HepG2 (cell line): ENCODE measurements around the gene ARHGAP19. TPM values are rescaled to one million over a fixed set of nuclear protein-coding genes. Genes with fewer than 3 reads are reported as not detected.
A peak's percentile ranks its signal among the peaks of the same experiment; 100 is the strongest.

ENCODE experiments used
- BHLHE40 ChIP-seq: IDR thresholded peaks from 2 replicates; pipeline ENCODE4 v1.6.1; 2011; ENCODE audit warnings: low read length, improper control_type of control experiment
- KDM2A ChIP-seq: sonication (generic); formaldehyde crosslinking; IDR thresholded peaks from 2 replicates; pipeline ENCODE4 v1.4.0; 2020; ENCODE audit warnings: low read depth, missing genetic modification reagents, borderline replicate concordance
- MIER2 ChIP-seq: IDR thresholded peaks from 2 replicates; pipeline ENCODE4 v1.6.1; 2016; ENCODE audit warnings: missing biosample characterization, missing genetic modification reagents
- RAD21 ChIP-seq: fragments of 450-650 bp; formaldehyde crosslinking; IDR thresholded peaks from 2 replicates; pipeline ENCODE4 v1.5.0; 2020; ENCODE audit warnings: mild to moderate bottlenecking
- SMC3 ChIP-seq: IDR thresholded peaks from 2 replicates; pipeline ENCODE4 v1.6.1; 2011; ENCODE audit warnings: low read length, improper control_type of control experiment
- TGIF2 ChIP-seq: IDR thresholded peaks from 2 replicates; pipeline ENCODE4 v1.6.1; 2016; ENCODE audit warnings: control low read depth, missing compliant biosample characterization
- ZBTB20 ChIP-seq: sonication (generic); formaldehyde crosslinking; IDR thresholded peaks from 2 replicates; pipeline ENCODE4 v1.8.1; 2023; ENCODE audit warnings: missing genetic modification reagents, low read depth, mild to moderate bottlenecking, borderline replicate concordance
- ZNF670 ChIP-seq: sonication (generic); formaldehyde crosslinking; IDR thresholded peaks from 2 replicates; pipeline ENCODE4 v1.8.0; 2022; ENCODE audit warnings: mild to moderate bottlenecking, missing genetic modification reagents, borderline replicate concordance
- polyA plus RNA-seq, 8 experiments: library from polyadenylated mRNA; depleted of rRNA in 3 of 8; stranded (reverse) in 7 of 8; unstranded in 1 of 8; fragments of >200 nt; fragmentation: Illumina TruSeq in 4 of 8; extraction: Trizol in 4 of 8; gene quantifications; 2 replicates each; pipeline versions ENCODE4 v1.2.1 to v1.2.3, GENCODE V29; 2011 to 2016; ENCODE audit warnings: low read depth in 4 of 8, missing spikeins in 1 of 8, mixed read lengths in 1 of 8; ENCODE audit not compliant: insufficient read depth in 1 of 8
- total RNA-seq, 5 experiments: library from RNA; depleted of rRNA; stranded (reverse); fragments of >200 nt; fragmentation: Illumina TruSeq; extraction: Trizol; gene quantifications; 2 replicates each; pipeline ENCODE4 v1.2.3, GENCODE V29; 2016; ENCODE audit warnings: low read depth in 1 of 5
- TF ChIP-seq, protein P1 (sequence below), 2 experiments: IDR thresholded peaks; 2 replicates each; pipeline ENCODE4 v1.6.1; 2011 to 2012; ENCODE audit warnings: low read length in 2 of 2, borderline replicate concordance in 1 of 2, low read depth in 1 of 2, mild to moderate bottlenecking in 1 of 2, moderate library complexity in 1 of 2
- TF ChIP-seq, protein P2 (sequence below): sonication (generic); formaldehyde crosslinking; IDR thresholded peaks from 2 replicates; pipeline ENCODE4 v1.8.0; 2022; ENCODE audit warnings: mild to moderate bottlenecking, missing genetic modification reagents, borderline replicate concordance
- TF ChIP-seq, protein P3 (sequence below), 2 experiments: sonication (generic) in 1 of 2; formaldehyde crosslinking in 1 of 2; IDR thresholded peaks; 2 replicates each; pipeline versions ENCODE4 v1.5.1 to v1.6.1; 2011 to 2020; ENCODE audit warnings: borderline replicate concordance in 1 of 2, low read depth in 1 of 2, low read length in 1 of 2, mild to moderate bottlenecking in 1 of 2, missing genetic modification reagents in 1 of 2, moderate library complexity in 1 of 2

ARHGAP19 gene
- total and polyA plus RNA-seq, 2 of the 13 experiments (the other 11 are each of a cell fraction or from before 2014, with no cell fraction given), result 7.6 to 10.0 TPM

DNA sequence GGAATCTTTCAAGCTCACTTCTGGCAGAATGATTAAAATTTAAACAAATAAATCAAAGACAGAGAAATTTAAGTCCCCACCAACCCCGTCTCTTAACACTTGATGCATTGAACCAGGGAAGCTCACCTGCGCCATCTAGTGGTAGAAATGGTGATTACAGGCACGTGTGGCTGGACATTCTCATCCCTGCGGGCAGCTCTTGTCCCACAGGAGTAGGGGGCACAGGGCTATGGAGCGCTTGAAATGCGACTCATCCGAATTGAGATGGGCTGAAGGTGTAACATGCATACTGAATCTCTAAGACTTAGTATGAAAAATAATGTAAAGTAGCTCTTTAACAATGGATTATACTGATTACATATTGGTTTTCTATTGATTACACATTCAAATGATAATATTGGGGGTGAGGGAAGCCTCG, 81.9 kb downstream of the ARHGAP19 start (continued):
- TF ChIP-seq, protein P1, sequence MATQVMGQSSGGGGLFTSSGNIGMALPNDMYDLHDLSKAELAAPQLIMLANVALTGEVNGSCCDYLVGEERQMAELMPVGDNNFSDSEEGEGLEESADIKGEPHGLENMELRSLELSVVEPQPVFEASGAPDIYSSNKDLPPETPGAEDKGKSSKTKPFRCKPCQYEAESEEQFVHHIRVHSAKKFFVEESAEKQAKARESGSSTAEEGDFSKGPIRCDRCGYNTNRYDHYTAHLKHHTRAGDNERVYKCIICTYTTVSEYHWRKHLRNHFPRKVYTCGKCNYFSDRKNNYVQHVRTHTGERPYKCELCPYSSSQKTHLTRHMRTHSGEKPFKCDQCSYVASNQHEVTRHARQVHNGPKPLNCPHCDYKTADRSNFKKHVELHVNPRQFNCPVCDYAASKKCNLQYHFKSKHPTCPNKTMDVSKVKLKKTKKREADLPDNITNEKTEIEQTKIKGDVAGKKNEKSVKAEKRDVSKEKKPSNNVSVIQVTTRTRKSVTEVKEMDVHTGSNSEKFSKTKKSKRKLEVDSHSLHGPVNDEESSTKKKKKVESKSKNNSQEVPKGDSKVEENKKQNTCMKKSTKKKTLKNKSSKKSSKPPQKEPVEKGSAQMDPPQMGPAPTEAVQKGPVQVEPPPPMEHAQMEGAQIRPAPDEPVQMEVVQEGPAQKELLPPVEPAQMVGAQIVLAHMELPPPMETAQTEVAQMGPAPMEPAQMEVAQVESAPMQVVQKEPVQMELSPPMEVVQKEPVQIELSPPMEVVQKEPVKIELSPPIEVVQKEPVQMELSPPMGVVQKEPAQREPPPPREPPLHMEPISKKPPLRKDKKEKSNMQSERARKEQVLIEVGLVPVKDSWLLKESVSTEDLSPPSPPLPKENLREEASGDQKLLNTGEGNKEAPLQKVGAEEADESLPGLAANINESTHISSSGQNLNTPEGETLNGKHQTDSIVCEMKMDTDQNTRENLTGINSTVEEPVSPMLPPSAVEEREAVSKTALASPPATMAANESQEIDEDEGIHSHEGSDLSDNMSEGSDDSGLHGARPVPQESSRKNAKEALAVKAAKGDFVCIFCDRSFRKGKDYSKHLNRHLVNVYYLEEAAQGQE (IDR thresholded peaks at IDR 0.05; ENCODE audit: borderline replicate concordance in 1 of 2, low read depth in 1 of 2, low read length in 2 of 2), result 0 out of 4 replicates have a peak, but pooled peaks of 1 of the 2 experiments have one; percentile 10
- TF ChIP-seq RAD21 (CRISPR knock-in tag), result peak; percentile 84
- TF ChIP-seq ZNF670 (CRISPR knock-in tag), result no peak
- TF ChIP-seq TGIF2, result no peak
- TF ChIP-seq, protein P2, sequence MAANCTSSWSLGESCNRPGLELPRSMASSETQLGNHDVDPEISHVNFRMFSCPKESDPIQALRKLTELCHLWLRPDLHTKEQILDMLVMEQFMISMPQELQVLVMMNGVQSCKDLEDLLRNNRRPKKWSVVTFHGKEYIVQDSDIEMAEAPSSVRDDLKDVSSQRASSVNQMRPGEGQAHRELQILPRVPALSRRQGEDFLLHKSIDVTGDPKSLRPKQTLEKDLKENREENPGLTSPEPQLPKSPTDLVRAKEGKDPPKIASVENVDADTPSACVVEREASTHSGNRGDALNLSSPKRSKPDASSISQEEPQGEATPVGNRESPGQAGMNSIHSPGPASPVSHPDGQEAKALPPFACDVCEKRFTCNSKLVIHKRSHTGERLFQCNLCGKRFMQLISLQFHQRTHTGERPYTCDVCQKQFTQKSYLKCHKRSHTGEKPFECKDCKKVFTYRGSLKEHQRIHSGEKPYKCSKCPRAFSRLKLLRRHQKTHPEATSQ (CRISPR knock-in tag), result no peak
- TF ChIP-seq BHLHE40, result peak; percentile 84
- TF ChIP-seq MIER2, result peak; percentile 78; the same call in 1 of the 2 replicates
- peak; percentile 93 for TF ChIP-seq SMC3
- no peak for TF ChIP-seq ZBTB20
- TF ChIP-seq, protein P3, sequence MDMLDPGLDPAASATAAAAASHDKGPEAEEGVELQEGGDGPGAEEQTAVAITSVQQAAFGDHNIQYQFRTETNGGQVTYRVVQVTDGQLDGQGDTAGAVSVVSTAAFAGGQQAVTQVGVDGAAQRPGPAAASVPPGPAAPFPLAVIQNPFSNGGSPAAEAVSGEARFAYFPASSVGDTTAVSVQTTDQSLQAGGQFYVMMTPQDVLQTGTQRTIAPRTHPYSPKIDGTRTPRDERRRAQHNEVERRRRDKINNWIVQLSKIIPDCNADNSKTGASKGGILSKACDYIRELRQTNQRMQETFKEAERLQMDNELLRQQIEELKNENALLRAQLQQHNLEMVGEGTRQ (IDR thresholded peaks at IDR 0.05; ENCODE audit: low read depth, low read length), result peak; percentile 13; the same call in 1 of the 2 replicates
- TF ChIP-seq, protein P3 (CRISPR knock-in tag; IDR thresholded peaks at IDR 0.05; ENCODE audit: borderline replicate concordance), result no peak
- peak; percentile 40; the same call in 1 of the 2 replicates for TF ChIP-seq KDM2A (CRISPR knock-in tag)
